Stimulated activated CD4-positive, alpha-beta T cell treated with anti-CD3 and anti-CD28 coated beads, Interleukin-1b, Interleukin-23, amount 100 ng/mL, for 24 hours (primary cell): ENCODE results near the gene FXYD4.
"Not testable (repeated sequence)": the region's sequence is repeated elsewhere in the genome, so short reads cannot be mapped to it uniquely, and the experiment has no call there.

Experiments used
- DNase-seq, 4 experiments: peaks; one replicate each; pipeline ENCODE4 v3.0.0-alpha.2; 2020; ENCODE audit warnings: low read depth in 4 of 4, low spot score in 1 of 4

Gene FXYD4

DNA sequence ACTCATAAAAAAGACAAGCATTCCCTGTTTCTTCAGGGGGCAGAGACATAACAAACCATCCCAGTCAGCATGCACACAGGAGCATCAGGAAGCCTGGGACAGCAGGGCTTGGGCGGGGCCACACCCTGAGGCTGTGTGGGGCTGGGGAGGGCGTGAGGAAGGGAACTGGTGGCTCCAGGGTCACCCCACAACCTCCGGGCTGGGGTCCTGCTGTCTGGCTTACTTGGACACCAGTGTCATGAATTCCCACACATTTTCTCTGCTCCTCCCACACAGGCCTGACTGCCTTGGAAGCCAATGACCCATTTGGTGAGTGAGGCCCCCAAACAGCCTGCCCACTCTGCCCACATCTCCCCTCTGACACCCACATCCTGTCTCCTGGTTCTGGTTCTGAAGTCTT lies 2.8 kb downstream of the FXYD4 start:
- no peak for DNase-seq

DNA sequence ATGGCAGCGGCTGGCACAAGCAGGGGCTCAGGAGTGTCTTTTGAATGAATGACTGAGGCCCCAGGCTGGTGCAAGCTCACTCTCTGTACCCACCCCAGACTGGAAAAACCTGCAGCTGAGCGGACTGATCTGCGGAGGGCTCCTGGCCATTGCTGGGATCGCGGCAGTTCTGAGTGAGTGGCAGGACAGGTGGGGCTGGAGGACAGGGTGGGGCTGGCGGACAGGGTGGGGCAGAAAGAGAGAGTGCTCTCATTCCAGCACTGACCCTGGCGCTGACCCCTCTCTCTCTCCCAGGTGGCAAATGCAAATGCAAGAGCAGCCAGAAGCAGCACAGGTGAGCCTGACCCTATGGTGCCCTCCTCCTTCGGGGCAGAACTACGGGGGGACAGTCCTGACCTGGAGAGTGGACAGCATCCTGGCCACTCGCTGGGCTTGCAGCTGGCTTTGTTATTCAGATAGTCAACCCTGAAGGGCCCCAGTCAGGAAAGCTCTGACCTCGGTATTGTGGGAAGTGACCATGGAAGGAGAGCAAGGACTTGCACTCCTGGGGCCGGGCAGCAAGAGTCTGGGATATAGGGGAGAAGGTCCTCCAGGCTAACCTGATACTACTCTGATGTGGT lies 4.1 kb downstream of the FXYD4 start:
- no peak for DNase-seq

DNA sequence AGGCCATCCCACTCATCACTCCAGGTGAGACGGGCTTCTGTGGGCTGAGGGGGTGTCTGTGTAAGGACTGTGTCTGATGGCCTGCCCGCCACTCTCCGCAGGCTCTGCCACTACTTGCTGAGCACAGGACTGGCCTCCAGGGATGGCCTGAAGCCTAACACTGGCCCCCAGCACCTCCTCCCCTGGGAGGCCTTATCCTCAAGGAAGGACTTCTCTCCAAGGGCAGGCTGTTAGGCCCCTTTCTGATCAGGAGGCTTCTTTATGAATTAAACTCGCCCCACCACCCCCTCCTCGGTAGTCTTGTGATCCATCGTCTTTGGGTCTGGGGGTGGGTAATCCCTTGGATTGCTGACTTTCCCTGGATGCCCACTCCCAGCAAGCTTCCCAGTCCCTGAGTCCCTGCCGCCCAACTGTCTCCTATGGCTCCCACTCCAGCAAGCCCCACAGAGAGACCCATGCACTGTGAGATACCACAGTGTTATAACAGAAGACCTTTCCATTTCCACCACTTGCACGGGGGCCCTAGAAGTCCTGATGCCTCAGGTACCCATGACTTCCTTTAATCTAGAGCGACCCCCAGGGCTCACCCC lies 4.7 kb downstream of the FXYD4 start:
- no peak for DNase-seq

DNA sequence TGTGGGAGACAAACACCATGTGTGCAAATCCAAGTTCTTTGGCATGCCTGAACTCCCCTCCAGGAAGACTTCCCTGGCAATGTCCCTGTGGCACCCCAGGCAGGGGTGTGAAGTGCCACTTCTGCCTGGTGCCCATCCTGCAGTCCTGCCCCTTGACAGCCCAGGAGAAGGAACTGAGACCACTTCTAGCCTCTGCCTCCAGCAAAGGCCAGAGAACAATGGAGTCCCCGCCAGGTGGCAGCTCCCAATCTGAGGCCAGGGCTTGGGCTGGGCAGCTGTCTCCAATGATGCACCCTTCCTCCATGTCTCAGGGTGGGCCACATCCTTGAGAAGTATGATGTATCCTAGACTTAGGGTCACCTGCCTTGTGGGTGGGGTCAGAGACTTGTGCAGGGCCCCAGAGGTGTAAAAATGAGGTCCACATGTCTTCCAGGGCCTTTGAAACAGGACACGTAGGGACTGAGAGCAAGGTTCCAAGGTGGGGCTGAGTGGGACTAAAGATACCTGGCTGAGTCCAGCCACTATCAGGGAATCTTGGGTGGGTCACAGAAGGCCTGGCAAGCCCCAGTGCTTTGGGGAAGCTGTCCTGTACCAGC lies 5.5 kb downstream of the FXYD4 start:
- no peak for DNase-seq

DNA sequence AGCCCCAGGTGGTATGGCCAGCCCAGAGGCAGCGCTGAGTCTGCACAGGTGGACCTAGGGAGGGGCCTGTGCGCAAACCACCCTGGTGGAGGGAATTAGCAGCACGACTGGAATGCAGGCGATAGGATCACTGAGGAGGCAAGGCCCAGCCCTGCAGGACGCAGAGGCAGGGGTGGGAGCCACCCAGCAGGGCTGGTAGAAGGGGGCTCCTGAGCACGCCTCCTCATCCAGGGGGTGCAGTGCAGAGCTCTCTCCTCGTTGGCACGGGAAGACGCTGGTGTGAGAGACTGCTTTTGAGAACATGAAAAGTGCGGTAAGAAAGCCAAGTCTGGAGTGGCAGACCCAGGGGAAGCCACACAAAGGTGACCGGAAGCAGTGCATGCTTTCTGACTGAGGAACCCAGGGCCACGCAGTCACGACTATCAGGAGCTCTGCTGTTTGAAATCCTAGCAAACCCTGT lies 6.0 kb downstream of the FXYD4 start:
- DNase-seq = no peak

DNA sequence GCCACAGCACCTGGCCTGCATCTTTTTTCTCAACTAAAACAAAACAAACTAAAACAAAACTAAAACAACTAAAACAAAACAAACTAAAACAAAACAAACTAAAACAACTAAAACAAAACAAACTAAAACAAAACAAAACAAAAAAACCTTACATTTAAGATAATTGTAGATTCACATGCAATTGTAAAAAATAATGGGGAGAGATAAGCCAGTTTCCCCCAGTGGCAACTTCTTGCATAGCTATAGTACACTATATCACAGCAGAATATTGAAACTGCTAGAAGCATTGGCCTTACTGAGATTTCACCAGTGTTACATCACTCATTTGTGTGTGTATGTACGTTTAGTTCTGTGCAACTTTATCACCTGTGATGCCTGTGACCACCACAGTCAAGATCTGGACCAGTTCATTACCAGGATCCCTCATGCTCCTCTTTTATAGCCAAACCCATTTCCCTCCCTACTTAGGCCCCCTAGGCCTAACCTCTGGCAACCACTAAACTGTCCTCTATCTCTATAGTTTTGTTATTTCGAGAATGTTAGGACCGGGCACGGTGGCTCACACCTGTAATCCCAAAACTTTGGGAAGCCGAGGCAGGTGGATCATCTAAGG lies 9.3 kb downstream of the FXYD4 start:
- no peak for DNase-seq

DNA sequence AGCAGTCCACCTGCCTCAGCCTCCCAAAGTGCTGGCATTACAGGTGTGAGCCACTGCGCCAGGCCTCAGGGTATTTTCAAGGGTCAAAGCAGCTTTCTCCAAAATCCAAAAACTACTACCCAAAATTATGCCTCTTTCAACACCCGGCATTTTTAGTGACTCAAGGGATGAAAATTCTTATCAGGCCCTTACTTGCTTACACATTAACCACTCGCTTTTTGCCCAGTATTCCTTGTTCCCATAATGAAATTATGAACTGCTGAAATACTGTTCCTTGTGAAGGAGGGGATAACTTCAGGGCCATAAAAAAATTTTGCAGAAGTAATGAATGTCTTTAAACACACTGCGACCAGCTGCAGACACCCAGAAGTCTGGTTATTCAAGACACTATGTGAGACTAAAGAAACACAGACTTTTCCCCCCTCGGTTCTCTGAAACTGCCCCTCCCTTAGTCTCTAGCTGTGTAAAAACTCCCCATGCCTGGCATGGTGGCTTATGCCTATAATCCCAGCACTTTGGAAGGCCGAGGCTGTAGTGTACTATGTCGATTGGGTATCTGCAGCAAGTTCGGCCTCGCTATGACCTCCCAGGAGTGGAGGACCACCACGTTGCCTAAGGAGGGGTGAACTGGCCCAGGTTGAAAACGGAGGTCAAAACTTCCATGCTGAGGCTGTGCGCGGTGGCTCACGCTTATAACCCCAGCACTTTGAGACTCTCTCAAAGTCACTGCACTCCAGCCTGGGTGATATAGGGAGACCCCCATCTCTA lies 12.0 kb downstream of the FXYD4 start:
- no peak for DNase-seq

DNA sequence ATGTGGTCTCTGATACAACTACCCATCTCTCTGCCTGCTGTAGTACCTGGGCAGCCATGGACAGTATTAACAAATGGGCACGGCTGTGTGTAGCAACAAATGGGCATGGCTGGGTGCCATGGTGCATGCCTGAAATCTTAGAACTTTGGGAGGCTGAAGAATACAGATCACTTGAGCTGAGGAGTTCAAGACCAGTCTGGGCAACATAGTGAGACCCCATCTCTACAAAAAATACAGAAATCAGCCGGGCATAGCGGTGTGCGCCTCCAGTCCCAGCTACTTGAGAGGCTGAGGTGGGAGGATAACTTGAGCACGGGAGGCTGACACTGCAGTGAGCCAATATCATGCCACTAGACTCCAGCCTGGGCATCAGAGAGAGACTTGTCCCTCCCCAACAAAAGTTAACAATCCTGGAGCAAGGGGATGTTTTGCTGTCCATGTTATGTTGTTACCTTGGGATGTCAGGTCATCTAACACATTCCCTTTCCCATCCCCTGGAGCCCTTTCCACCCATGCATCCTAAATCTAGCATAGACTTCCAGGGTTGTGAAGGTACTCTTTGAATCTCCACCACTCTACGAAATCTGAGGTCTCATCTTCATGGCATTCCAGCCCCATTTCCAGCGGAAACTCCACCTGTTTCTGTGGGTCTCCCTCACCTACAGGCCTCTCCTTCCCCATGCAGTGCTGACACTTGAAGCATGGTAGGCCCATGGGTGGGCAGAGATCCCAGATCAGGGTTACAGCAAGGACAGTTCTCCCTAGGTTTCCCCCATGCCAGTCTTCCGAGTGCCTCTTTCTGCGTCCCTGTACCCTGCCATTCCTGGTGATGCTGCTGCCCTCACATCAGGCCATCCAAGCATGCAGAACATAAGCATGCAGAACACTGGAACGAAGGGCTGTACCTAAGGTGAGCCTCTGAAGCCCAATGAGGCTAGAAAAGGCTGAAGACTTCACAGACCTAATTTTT lies 13.1 kb downstream of the FXYD4 start:
- no peak for DNase-seq

DNA sequence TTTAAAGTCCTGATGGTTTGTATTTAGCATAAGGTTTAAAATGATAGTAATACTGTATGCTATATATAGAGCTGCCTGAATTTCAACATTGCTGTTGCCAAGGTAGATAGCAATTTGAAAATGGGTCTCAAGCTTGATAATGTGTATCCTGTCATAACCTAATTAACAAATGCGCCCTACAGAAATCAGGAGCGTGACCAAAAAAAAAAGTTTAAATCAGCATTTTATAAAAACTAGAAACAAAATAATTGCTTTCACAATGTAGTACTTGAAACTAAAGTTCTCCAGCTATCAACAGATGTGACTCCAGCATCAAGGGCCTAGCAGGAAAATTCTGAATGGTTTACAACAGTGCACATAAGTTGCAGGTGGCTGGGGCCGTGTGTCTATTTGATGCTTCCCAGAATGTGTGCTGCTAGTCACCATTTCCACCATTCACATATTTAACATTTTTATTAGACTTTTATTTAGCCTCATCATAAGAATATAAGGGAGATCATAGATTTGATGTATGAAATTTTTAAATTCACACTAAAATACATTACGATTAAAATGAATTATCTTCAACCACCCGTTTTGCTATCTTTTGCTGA lies 14.1 kb downstream of the FXYD4 start:
- DNase-seq = no peak

DNA sequence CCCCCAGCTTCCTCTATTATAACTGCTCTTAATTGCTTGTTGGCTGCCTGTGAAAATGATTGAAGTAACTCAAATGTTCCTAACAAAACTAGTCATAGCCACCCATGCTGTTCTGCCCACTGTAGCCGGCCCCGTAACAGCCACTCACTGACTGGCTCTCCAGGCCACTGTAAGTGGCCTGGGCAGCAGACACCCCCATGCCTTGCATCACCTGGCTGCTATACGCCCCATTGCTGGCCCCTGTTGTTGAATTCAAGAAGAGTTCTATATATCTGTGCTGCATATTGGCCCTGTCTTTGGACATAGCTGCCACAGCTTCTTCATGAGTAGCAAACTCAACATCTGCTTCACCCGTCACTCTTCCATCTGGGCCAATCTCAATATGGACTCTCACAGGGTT lies 15.1 kb downstream of the FXYD4 start:
- no peak for DNase-seq

DNA sequence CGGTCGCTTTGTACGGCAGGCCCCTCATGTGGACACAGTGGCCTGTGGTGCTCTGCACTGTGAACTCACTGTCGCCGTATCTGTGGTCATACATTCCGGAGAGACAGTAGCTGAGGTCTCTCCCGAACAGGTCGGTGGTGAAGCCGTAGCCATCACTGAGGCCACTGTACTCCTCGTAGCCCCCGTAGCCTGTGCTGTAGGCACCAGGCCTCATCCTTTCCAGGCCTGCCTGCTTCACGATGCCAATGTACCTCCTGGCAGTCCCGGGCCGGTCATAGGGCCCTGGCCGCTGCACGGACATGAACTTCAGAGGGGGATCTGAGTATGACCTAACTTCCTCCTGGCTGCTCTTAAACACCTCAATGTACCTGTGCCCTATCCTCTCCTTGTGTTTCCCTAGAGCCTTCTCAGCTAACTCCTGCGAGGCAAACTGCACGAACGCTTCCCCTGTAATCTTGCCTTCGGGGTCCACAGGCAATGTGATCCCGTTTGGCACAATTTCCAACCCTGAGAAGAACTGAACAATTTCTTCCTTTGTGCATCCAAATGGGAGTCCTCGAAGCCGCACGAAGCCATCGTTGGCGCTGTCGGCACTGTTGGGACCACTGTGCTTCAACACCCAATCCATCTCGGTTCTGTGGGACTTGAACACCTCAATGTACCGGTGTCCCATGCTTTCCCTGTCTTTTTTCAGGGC lies 15.7 kb downstream of the FXYD4 start:
- DNase-seq = no peak

DNA sequence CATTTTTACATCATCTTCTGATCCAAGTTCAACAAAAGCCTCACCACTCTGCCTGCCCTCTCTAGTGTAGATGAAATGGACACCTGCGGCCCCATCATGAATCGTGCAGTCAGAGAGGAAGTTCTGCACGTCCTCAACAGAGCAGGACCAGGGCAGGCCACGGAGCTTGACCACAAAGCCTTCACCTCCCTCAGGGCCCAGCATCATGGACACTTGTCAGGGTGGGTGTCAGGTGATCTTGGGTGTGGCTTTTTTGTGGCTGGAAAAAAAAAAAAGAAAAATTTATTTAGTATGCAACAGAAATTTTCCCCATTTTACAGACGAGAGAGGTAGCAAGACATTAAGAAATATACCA lies 16.2 kb downstream of the FXYD4 start:
- no peak for DNase-seq

DNA sequence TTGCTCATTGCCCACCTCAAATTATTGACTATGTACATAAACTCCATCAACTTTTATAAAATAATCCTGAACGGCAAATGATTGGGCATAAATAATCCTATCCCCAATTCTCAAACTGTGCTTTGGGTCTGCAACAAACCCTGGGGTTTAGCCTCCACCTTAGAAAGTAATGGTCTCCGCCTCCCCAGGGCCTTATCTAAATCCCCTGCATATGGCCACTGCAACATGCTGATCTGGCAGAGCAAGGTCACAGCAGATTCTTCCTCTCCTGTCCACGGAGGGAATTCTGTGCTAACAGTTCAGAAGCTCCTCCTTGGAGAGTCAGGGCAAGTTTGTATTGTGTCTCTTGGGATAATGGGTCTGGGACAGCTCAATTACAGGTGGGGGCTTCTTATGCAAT lies 18.4 kb downstream of the FXYD4 start:
- DNase-seq = no peak

DNA sequence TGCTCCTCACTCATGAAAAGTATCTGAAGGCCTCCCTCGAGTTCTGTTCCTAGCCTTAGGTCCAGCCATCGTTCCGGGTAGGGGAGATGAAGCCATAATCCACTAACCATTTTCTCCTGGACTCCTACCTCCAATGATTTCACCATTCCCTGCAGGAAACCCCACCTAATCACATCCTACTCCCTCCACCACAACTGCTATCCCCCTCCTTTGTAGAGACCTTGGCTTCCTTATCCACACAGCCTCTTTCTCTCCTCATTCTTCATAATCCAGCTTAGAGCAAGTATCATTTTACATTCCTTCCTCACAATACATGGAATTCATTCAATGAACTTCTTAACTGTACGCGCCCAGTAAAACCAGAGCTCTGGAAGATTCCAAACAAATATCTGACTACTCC lies 18.9 kb downstream of the FXYD4 start:
- no peak for DNase-seq

DNA sequence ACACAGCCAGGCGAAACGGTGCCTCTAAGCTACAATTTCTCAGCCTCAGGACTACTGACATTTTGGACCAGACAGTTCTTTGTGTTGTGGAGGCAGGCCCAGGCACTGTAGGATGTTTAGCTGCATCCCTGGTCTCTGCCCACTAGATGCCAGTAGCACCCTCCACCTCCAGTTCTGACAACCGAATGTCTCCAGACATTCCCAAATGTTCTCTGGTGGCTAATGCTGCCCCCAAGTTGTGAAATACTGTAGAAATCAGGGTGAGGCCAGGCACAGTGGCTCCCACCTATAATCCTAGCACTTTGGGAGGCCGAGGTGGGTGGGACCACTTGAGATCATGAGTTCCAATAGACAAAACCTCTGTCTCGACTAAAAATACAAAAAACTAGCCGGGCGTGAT lies 19.3 kb downstream of the FXYD4 start:
- no peak for DNase-seq

DNA sequence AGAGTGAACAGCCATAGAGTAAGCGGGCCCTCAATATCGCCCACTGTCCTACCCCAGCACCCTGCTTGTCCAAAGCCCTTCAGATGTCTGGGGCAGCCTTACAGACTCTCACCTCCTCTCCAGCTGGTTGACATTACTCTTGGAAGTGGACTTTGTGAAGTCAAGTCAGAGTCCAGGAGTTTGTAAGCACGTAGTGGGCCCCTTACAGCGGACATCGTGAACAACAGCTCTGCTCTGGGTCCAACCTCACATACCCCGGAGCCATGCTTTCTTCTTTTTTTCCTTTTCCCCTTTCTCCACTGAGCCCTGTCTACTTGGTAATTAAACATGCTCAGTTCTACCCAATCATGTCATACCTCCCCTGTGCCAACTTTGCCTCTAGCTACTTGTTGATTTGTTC lies 20.1 kb downstream of the FXYD4 start:
- DNase-seq = no peak

DNA sequence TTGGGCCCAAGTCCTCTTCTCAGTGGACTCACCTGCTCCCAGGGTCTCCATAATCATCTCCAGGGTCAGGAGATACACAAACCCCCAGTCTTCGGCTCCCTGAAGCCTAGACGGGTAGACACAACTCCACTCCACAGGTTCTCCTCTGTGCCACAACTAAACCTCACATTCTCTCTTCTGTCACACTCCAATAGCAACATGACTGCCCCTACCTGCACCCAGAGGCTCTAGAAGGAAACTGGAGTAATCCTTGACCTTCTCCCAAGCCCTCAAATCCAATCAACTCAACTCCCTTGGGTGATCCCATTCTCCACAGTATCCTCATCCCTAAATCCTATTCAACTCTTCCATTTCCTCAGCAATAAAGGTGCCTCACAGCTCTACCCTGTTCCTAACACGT lies 21.3 kb downstream of the FXYD4 start:
- no peak for DNase-seq

DNA sequence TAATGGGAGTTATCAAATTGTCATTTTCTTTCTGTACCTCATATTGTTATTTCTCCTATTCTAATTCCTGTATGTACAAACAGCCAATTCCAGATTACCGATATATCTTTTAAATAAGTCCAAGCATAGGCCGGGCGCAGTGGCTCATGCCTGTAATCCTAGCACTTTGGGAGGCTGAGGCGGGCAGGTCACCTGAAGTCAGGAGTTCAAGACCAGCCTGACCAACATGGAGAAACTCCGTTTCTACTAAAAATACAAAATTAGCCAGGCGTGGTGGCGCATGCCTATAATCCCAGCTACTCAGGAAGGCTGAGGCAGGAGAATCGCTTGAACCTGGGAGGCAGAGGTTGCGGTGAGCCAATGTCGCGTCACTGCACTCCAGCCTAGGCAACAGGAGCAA lies 21.8 kb downstream of the FXYD4 start:
- DNase-seq = not testable (repeated sequence)

DNA sequence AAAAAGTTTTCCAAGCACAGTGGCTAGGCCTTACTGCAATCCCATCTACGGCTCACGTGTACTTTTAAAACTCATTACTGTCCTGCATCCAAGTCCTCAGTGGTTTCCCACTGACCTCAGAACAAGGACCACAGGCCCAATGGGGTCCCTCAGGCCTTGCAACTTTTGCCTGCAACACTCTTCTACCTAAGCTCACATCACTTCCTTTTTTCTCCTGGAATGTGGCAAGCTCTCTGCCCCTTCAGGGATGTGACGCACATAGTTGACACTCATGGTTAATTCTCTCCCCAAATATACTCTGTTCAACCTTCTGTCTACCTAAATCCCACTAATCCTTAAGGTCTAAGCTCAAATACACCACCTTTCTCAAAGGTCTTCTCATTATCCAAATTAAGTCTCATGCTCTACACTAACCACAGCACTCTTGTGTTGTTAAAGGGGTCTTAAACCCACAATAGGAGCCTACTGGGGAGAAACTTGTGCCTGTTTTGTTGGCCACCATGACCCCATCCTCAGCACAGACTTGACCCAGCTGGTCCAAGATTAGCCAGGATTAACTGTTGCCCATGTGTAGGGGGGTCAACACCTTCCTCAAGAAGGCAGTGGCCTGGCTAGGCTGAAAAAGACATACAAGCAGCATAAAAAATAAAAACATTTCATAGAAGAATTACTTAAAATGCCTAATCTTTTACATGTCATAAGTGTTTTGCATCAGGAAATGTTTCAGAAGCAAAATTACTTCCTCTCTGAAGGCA lies 22.3 kb downstream of the FXYD4 start:
- DNase-seq = no peak
